CD4-positive, alpha-beta T cell treated with Interleukin-2 at 100 ng/mL for 4 hours (primary cell): Measurements from ENCODE around the gene USF1.
"Not testable (repeated sequence)": the region's sequence is repeated elsewhere in the genome, so short reads cannot be mapped to it uniquely, and the experiment has no call there.

ENCODE experiments used
- DNase-seq: peaks from one replicate; pipeline ENCODE4 v3.0.0-alpha.2; 2020; ENCODE audit warnings: low spot score

The USF1 gene

GRCh38 chr1:161019111-161019660 is 26.6 kb downstream of the USF1 start:
- DNase-seq, result not testable (repeated sequence)

GRCh38 chr1:161018631-161018930 is 27.2 kb downstream of the USF1 start:
- DNase-seq, result no peak

GRCh38 chr1:161017756-161018630 is 27.8 kb downstream of the USF1 start:
- no peak for DNase-seq

- DNase-seq, result not testable (repeated sequence)
Observed at GRCh38 chr1:161017181-161017580, 28.6 kb downstream of the USF1 start.

GRCh38 chr1:161016683-161017082 is 29.1 kb downstream of the USF1 start:
- DNase-seq, result not testable (repeated sequence)

- peak; percentile 64 for DNase-seq
Observed at GRCh38 chr1:161013488-161014230, 32.1 kb downstream of the USF1 start.

GRCh38 chr1:161013131-161013487 is 32.7 kb downstream of the USF1 start:
- peak; percentile 24 for DNase-seq

- no peak for DNase-seq
Observed at GRCh38 chr1:161012420-161012819, 33.4 kb downstream of the USF1 start.

- DNase-seq, result no peak
Observed at GRCh38 chr1:161009602-161010211, 36.1 kb downstream of the USF1 start.

GRCh38 chr1:161008869-161009510 is 36.8 kb downstream of the USF1 start:
- no peak for DNase-seq

- DNase-seq, result no peak
Observed at GRCh38 chr1:161007369-161007768, 38.4 kb downstream of the USF1 start.

- no peak for DNase-seq
Observed at GRCh38 chr1:161006563-161006962, 39.2 kb downstream of the USF1 start.

GRCh38 chr1:161001525-161001924 is 44.3 kb downstream of the USF1 start:
- no peak for DNase-seq

GRCh38 chr1:161000736-161001480 is 44.9 kb downstream of the USF1 start:
- no peak for DNase-seq

GRCh38 chr1:160999376-160999775 is 46.4 kb downstream of the USF1 start:
- no peak for DNase-seq

GRCh38 chr1:160997323-160998038 is 48.3 kb downstream of the USF1 start:
- DNase-seq, result peak; percentile 62

GRCh38 chr1:160996178-160996577 is 49.6 kb downstream of the USF1 start:
- DNase-seq, result no peak

- peak; percentile 25 for DNase-seq
Observed at GRCh38 chr1:160993544-160994193, 52.1 kb downstream of the USF1 start.

GRCh38 chr1:160992036-160992435 is 53.7 kb downstream of the USF1 start:
- not testable (repeated sequence) for DNase-seq
